C4-2B (cell line): Measurements from ENCODE around the gene THRB.

Experiments used
- ZFX ChIP-seq: fragments of 450-650 bp; IDR thresholded peaks from 2 replicates; pipeline ENCODE4 v1.6.1; 2017
- TF ChIP-seq, protein P1 (sequence below): fragments of 450-650 bp; conservative IDR thresholded peaks from 2 replicates; pipeline ENCODE4 v1.5.1; 2017; ENCODE audit warnings: mild to moderate bottlenecking

GRCh38 chr3:24069045-24069444 lies 425.6 kb downstream of the THRB start:
- TF ChIP-seq, protein P1, sequence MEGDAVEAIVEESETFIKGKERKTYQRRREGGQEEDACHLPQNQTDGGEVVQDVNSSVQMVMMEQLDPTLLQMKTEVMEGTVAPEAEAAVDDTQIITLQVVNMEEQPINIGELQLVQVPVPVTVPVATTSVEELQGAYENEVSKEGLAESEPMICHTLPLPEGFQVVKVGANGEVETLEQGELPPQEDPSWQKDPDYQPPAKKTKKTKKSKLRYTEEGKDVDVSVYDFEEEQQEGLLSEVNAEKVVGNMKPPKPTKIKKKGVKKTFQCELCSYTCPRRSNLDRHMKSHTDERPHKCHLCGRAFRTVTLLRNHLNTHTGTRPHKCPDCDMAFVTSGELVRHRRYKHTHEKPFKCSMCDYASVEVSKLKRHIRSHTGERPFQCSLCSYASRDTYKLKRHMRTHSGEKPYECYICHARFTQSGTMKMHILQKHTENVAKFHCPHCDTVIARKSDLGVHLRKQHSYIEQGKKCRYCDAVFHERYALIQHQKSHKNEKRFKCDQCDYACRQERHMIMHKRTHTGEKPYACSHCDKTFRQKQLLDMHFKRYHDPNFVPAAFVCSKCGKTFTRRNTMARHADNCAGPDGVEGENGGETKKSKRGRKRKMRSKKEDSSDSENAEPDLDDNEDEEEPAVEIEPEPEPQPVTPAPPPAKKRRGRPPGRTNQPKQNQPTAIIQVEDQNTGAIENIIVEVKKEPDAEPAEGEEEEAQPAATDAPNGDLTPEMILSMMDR = peak; percentile 57
- TF ChIP-seq ZFX = no peak
